ENCODE results near the gene EPM2A. TPM values are rescaled to one million over a fixed set of nuclear protein-coding genes. Genes with fewer than 3 reads are reported as not detected.

The EPM2A gene
- total RNA-seq, 1 experiment from 2014 or later: 4.7 TPM

DNA sequence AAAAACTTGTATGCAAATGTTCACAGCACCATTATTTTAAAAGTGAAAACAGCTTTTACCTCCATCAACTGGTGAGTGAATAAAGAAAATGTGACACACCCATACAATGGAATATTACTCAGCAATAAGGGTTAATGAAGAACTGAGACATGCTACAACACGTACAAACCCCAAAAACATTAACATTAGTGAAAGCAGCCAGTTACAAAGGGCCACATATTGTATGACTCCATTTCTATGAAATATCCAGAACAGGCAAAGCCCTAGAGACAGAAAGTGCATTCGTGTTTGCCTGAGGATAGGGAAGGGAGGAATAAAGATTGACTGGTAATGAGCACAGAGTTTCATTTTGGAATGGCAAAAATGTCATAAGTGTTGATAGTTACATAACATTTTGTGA is 21.5 kb downstream of the EPM2A start:
- intact Hi-C loops (cut with micrococcal nuclease; ENCODE audit: unreplicated experiment): no loop called here
- TF ChIP-seq EZH2 (IDR thresholded peaks at IDR 0.05; ENCODE audit: low read depth): no peak
- TF ChIP-seq, protein P1, sequence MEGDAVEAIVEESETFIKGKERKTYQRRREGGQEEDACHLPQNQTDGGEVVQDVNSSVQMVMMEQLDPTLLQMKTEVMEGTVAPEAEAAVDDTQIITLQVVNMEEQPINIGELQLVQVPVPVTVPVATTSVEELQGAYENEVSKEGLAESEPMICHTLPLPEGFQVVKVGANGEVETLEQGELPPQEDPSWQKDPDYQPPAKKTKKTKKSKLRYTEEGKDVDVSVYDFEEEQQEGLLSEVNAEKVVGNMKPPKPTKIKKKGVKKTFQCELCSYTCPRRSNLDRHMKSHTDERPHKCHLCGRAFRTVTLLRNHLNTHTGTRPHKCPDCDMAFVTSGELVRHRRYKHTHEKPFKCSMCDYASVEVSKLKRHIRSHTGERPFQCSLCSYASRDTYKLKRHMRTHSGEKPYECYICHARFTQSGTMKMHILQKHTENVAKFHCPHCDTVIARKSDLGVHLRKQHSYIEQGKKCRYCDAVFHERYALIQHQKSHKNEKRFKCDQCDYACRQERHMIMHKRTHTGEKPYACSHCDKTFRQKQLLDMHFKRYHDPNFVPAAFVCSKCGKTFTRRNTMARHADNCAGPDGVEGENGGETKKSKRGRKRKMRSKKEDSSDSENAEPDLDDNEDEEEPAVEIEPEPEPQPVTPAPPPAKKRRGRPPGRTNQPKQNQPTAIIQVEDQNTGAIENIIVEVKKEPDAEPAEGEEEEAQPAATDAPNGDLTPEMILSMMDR (conservative IDR thresholded peaks at IDR 0.05): no peak
- Histone ChIP-seq H3K27ac (no peak overlapping the region), H3K36me3 (ENCODE audit: low read depth) (no peaks in the 10 kb centered on the region), H2AFZ (no peak overlapping the region), H3K9me3 (ENCODE audit: insufficient read depth, low read depth) (no peaks in the 10 kb centered on the region; the same call in 1 of the 2 replicates), H3K27me3 (ENCODE audit: insufficient read depth, low read depth) (no peaks in the 10 kb centered on the region), H3K4me2 (no peak overlapping the region), H3K4me1 (replicated peaks; ENCODE audit: insufficient read depth) (no peaks in the 10 kb centered on the region), H3K9me2 (ENCODE audit: insufficient read depth) (no peaks in the 10 kb centered on the region), H3K79me2 (ENCODE audit: low read depth) (no peaks in the 10 kb centered on the region), H3K4me3 (no peak overlapping the region), H3F3A (ENCODE audit: insufficient read depth, low read depth) (no peaks in the 10 kb centered on the region), H4K20me1 (ENCODE audit: insufficient read depth) (no peaks in the 10 kb centered on the region)
- POLR2A ChIA-PET (ENCODE audit: unreplicated experiment): no interaction called here
- BruUV-seq (replicated peaks): no TSS peak
- no peak for DNase-seq
- CTCF ChIA-PET: no interaction called here

DNA sequence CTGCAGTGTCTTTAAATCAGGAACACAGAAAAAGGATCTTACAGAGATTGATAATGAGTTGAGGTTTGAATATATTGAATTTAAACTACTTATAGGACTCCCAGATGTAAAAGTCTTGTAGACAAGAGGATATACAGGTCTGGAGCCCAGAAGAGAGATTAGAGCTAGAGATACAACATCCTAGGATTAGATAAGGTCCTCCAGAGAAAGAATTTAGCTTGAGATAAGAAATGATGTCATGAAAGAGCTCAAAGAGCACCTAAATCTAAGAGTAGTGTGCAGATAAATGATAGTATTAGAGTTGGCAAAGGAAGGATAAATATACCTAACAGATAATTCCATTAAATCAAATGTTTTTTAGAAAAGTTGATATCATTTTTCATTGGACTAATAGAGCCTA is 23.9 kb downstream of the EPM2A start:
- Histone ChIP-seq H3K9me3 (ENCODE audit: insufficient read depth, low read depth) (no peaks in the 10 kb centered on the region; the same call in 1 of the 2 replicates), H4K20me1 (ENCODE audit: insufficient read depth) (no peaks in the 10 kb centered on the region), H3K36me3 (ENCODE audit: low read depth) (no peaks in the 10 kb centered on the region), H3K9me2 (ENCODE audit: insufficient read depth) (no peaks in the 10 kb centered on the region), H3K79me2 (ENCODE audit: low read depth) (no peaks in the 10 kb centered on the region), H3K27ac (no peak overlapping the region), H2AFZ (no peak overlapping the region), H3K4me3 (no peak overlapping the region), H3K4me2 (no peak overlapping the region), H3K27me3 (ENCODE audit: insufficient read depth, low read depth) (no peaks in the 10 kb centered on the region), H3K4me1 (replicated peaks; ENCODE audit: insufficient read depth) (no peaks in the 10 kb centered on the region), H3F3A (ENCODE audit: insufficient read depth, low read depth) (no peaks in the 10 kb centered on the region)
- TF ChIP-seq, protein P1 (conservative IDR thresholded peaks at IDR 0.05): no peak
- no peak for TF ChIP-seq EZH2 (IDR thresholded peaks at IDR 0.05; ENCODE audit: low read depth)
- no peak for DNase-seq
- POLR2A ChIA-PET (ENCODE audit: unreplicated experiment): no interaction called here
- intact Hi-C loops (cut with micrococcal nuclease; ENCODE audit: unreplicated experiment): no loop called here
- CTCF ChIA-PET: no interaction called here
- no TSS peak for BruUV-seq (replicated peaks)

DNA sequence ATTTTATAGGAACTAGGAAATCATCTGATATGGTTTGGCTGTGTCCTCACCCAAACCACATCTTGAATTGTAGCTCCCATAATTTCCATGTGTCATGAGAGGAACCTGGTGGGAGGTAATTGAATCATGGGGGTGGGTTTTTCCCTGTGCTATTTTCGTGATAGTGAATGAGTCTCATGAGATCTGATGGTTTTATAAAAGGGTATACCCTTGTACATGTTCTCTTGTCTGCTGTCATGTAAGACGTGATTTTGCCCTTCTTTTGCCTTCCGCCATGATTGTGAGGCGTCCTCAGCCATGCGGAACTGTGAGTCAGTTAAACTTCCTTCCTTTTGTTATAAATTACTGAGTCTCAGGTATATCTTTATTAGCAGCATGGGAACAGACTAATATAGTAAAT is 27.9 kb downstream of the EPM2A start:
- Histone ChIP-seq H4K20me1 (ENCODE audit: insufficient read depth) (no peaks in the 10 kb centered on the region), H3F3A (ENCODE audit: insufficient read depth, low read depth) (no peaks in the 10 kb centered on the region)
- intact Hi-C loops (cut with micrococcal nuclease; ENCODE audit: unreplicated experiment): loop anchor here (10.0 kb wide), 1 partner anchor 1123 kb away; no protein-coding TSS in a partner anchor

More for the DNA sequence above, 27.9 kb downstream of the EPM2A start:
- no peak for DNase-seq
- Histone ChIP-seq H3K4me2 (no peak overlapping the region), H3K4me3 (no peak overlapping the region), H2AFZ (no peak overlapping the region), H3K79me2 (ENCODE audit: low read depth) (no peaks in the 10 kb centered on the region), H3K4me1 (replicated peaks; ENCODE audit: insufficient read depth) (no peaks in the 10 kb centered on the region), H3K9me2 (ENCODE audit: insufficient read depth) (no peaks in the 10 kb centered on the region), H3K9me3 (ENCODE audit: insufficient read depth, low read depth) (no peaks in the 10 kb centered on the region), H3K27ac (no peak overlapping the region), H3K27me3 (ENCODE audit: insufficient read depth, low read depth) (no peaks in the 10 kb centered on the region), H3K36me3 (ENCODE audit: low read depth) (no peaks in the 10 kb centered on the region)
- CTCF ChIA-PET: no interaction called here
- TF ChIP-seq, protein P1 (conservative IDR thresholded peaks at IDR 0.05): no peak
- TF ChIP-seq EZH2 (IDR thresholded peaks at IDR 0.05; ENCODE audit: low read depth): no peak
- POLR2A ChIA-PET (ENCODE audit: unreplicated experiment): no interaction called here
- no TSS peak for BruUV-seq (replicated peaks)
